Stromal cell of bone marrow (primary cell): ENCODE results near the gene STX1B.

Source experiments
- DNase-seq: peaks from one replicate; pipeline ENCODE4 v3.0.0-alpha.2; 2012; ENCODE audit warnings: low read depth

The STX1B gene

DNA sequence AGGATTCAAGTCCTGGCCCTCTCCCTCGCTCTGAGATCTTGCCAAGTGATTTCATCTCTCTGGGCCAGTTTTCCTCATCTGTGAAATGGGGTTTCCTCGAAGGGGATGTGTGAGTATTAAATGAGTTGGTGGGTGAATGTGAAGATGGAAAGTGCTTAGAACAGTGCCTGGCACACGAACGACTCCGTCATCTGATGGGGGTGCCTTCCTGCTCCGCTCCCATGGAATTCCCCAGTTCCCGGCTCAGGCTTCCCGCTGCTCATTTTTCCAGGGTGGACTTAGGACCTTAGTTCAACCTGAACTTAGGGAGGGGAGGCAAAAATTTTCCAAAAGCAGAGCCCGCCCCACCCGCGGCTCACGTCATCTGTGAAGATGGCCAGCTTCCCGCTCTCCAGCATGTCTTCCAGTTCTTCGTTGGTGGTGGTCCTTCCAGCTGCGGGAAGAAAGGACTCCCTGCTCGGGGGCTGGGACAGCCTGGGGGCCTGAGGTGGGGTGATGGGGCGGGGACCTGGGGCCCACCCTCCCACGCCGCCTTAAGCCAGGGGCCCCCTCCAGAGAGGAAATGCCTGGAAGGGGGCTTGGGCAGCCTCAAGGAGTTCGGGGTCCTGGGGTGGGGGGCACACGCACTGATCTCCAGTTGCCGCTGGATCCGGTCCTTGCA is 14.0 kb downstream of the STX1B start:
- no peak for DNase-seq

- DNase-seq = no peak
Measured at GRCh38 chr16:30995927-30996323, 14.5 kb downstream of the STX1B start.

DNA sequence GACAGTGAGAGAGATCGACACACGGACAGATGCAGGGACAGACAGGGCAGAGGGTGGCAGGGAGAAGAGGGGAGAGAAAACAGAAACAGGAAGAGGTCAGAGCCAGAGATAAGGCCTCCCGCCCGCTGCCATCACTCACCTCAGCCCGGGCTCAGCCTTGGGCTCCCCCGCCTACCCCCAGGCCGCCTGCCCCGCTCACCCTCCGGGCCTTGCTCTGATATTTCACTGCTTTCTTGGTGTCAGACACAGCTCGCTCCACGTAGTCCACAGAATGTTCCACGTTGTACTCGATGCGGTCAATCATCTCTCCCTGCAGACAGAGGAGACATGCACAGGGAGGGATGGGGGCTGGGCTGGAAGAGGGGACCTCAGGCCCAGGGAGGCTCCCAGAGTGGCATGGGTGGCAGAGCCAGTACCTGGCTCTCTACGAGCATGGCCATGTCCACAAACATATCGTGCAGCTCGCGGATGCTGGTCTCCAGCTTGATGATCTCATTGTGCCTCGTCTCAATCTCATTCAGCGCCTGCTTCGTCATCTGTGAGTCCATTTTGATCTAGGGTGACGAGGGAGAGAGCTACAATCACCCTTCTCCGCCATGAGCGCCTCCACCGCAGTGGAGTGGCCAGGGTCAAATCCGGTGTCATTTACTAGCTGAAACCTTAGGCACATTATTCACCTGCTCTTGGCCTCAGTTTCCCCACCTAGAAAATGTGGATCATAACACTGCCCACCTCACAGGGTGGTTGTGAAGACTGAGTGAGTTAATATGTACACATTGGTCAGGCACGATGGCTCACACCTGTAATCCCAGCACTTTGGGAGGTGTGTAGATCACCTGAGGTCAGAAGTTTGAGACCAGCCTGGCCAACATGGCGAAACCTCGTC is 17.3 kb downstream of the STX1B start:
- no peak for DNase-seq

- DNase-seq = no peak
Measured at GRCh38 chr16:30992276-30992780, 18.1 kb downstream of the STX1B start.

DNA sequence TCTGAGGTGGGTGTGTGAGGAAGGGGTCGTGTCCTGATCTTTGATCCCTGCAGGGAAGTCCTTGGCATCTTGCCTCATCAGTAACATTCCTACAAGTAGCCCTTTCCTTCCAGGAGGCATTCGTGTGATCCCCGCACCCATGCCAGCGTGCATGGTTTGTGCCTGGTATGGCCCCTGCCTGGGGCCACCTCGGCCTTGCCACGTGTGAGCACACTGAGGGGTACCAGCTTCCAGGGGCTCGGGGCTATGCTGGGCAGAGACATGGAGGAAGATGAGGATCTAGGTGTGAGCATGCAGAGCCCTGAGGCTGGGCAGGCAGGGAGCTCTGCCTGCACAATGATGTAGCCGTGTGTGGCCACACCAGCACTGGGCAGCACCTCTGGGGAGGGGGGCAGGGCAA is 19.4 kb downstream of the STX1B start:
- no peak for DNase-seq

DNA sequence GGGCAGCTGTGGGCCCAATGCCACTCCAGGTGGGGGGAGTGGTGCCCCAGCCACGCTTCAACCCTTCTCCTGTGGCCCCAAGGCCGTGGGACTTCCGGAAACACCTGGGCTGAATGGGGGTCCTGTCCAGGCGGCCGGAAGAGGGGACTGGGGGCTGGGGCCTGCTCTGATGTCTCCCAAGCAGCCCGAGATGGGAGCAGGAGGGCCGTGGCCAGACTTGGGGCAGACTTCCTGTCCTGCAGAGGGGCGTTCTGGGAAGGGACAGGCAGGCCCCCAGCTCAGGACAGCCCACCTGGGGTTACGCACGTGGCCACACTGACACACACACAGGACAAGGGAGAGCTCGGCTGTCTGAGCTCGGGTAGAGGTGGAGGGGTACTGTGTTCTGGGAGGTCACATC is 20.3 kb downstream of the STX1B start:
- DNase-seq = no peak

- DNase-seq = no peak
Measured at GRCh38 chr16:30989469-30990047, 20.9 kb downstream of the STX1B start.

DNA sequence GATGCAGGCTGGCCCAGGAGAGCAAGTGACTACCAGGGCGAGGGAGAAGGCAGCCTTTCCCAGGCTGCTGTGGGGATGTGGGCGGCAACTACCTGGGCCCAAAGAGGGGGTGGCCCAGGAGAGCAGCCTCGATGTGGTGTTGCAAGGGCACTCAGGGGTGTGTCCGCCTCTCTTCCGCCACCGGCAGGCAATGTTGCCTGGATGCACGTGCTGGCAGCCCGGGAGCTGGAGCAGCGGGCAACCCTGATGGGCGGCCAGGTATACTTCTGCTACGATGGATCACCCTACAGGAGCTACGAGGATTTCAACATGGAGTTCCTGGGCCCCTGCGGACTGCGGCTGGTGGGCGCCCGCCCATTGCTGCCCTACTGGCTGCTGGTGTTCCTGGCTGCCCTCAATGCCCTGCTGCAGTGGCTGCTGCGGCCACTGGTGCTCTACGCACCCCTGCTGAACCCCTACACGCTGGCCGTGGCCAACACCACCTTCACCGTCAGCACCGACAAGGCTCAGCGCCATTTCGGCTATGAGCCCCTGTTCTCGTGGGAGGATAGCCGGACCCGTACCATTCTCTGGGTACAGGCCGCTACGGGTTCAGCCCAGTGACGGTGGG is 22.8 kb downstream of the STX1B start:
- no peak for DNase-seq

- DNase-seq = no peak
Measured at GRCh38 chr16:30986129-30986991, 24.1 kb downstream of the STX1B start.

DNA sequence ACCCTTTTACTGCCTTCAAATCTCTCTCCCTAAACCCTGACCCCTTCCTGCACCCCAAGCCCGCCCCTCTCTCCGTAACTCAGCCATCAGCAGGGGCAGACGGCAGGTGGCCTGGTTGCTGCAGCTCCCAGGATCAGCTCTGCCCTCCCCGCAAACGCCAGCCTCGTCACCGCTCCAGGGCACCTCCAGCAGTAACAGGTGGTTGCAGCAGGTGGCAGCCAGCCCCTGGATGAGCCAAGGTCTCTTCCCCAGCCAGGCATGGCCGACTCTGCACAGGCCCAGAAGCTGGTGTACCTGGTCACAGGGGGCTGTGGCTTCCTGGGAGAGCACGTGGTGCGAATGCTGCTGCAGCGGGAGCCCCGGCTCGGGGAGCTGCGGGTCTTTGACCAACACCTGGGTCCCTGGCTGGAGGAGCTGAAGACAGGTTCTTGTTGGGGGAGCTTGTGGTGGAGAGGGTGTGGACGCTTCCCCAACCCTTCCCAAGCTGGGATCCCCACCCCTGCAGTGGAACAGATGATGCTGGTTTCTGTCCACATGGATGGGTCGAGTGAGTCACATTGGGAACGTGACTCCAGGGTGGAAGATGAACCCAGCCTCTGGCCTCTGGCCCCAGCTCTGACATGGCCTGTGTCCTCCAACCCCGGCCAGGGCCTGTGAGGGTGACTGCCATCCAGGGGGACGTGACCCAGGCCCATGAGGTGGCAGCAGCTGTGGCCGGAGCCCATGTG is 24.9 kb downstream of the STX1B start:
- peak; percentile 54 for DNase-seq

GRCh38 chr16:30984669-30985400 is 25.6 kb downstream of the STX1B start, which contains the start of gene HSD3B7:
Gene HSD3B7, plus strand, starts transcription at chr16:30985207. Its CDS starts 452 bp downstream, at chr16:30985659.
- peak; percentile 58 for DNase-seq

- DNase-seq = no peak
Measured at GRCh38 chr16:30983898-30984610, 26.4 kb downstream of the STX1B start.

- DNase-seq = no peak
Measured at GRCh38 chr16:30983289-30983889, 27.0 kb downstream of the STX1B start.

DNA sequence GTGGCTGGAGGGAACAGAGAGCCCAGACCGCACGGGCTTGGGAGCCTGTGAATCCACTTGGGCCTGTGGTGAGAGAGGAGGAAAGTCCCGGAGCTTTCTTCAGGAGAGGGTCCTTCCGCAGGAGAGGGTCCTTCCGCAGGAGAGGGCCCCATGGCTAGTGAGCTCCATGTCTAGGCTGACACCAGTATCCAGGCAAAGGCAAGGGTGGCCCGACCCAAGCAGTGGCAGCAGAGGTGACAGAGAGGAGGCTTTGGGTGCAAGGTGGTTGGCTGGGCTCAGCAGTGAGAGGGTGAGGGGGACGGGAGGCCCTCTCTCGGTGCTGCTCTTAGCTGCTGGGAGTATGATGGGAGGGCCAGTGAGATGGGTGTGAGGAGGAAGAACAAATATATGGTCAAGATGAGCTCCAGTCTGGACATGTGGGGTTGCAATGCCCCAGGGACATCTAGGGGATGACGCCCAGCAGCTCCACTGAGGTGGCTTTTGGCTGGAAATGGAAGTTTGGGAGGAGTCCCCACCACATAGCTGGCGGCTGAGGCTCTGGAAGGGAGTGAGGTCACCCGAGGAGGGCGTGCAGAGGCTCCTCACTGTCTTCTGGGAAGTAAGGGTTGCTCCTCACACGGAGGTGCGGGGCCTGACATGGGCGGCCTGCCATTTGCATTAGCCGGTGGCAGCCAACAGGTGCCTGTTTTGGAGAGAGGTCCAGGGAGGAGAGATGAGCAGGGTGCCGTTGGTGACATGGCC is 27.7 kb downstream of the STX1B start:
- peak; percentile 66 for DNase-seq

- DNase-seq = no peak
Measured at GRCh38 chr16:30980959-30981358, 29.5 kb downstream of the STX1B start.

DNA sequence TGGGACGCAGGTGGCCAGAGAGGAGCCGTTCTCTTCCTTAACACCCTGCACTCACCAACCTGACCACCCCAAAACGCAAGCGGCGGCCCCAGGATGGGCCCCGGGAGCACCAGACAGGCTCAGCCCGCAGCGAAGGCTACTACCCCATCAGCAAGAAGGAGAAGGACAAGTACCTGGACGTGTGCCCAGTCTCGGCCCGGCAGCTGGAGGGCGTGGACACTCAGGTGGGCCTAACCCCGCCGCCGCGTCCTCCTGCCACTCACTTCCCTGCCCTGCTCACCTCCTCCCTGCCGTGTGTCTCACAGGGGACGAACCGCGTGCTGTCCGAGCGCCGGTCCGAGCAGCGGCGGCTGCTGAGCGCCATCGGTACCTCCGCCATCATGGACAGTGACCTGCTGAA is 30.0 kb downstream of the STX1B start:
- DNase-seq = no peak

- DNase-seq = no peak
Measured at GRCh38 chr16:30980023-30980371, 30.4 kb downstream of the STX1B start.
